GM12878 (cell line): ENCODE data around the gene EVC. TPM values are rescaled to one million over a fixed set of nuclear protein-coding genes. Genes with fewer than 3 reads are reported as not detected.

Source experiments
- ATAC-seq: fragments of 200-7000 bp; cut with Tn5 transposase; 3 replicates; pipeline ENCODE4 v1.9.1; 2020; ENCODE audit warnings: mild to moderate bottlenecking, moderate library complexity
- BruUV-seq: library from RNA; stranded (reverse); fragments of 400-500 nt; replicated peaks from 2 replicates; lab custom pipeline; 2021; lab: Mats Ljungman, UMichigan
- CTCF ChIA-PET: fragments of 300-600 bp; sonication (Branson Sonifier 250); formaldehyde crosslinking; extraction: SDS; loops from one replicate; lab custom pipeline; 2021; ENCODE audit warnings: inconsistent platforms; lab: Yijun Ruan, JAX
- POLR2A ChIA-PET: fragments of 350-600 bp; formaldehyde crosslinking; extraction: SDS; loops from one replicate; lab custom pipeline; 2021; ENCODE audit warnings: inconsistent platforms; lab: Charles Lee
- RAD21 ChIA-PET: fragments of 300-600 bp; sonication (Branson Sonifier 250); formaldehyde crosslinking; loops from one replicate; lab custom pipeline; 2023; ENCODE audit warnings: antibody characterized with exemption; ENCODE audit not compliant: unreplicated experiment; lab: Charles Lee
- SMC1A ChIA-PET: fragments of 300-600 bp; sonication (Branson Sonifier 250); formaldehyde crosslinking; loops from one replicate; lab custom pipeline; 2023; ENCODE audit not compliant: unreplicated experiment, uncharacterized antibody; lab: Charles Lee
- DNase-seq: peaks from one replicate; pipeline ENCODE4 v3.0.0-alpha.2; 2011; ENCODE audit warnings: low read depth, low spot score
- FAIRE-seq: peaks from 3 replicates; lab custom pipeline; 2011; peaks lifted over from hg19 to GRCh38; lab: Jason Lieb, UNC
- H2AFZ ChIP-seq: 2 replicates; pipeline ENCODE4 v1.6.0; 2011; ENCODE audit warnings: low read depth, low read length, control low read depth; ENCODE audit not compliant: control insufficient read depth
- H3K27ac ChIP-seq: 2 replicates; pipeline ENCODE4 v1.5.1; 2011; ENCODE audit warnings: control low read depth; ENCODE audit not compliant: control insufficient read depth, insufficient read depth
- H3K27me3 ChIP-seq, 2 experiments: replicated peaks in 1 of 2; 2 replicates each; pipeline versions ENCODE4 v1.6.0 to v1.6.1; 2011; ENCODE audit warnings: low read length in 1 of 2; ENCODE audit not compliant: control insufficient read depth in 2 of 2, insufficient read depth in 2 of 2
- H3K36me3 ChIP-seq, 2 experiments: 2 replicates each; pipeline ENCODE4 v1.5.1; 2011; ENCODE audit warnings: low read length in 1 of 2; ENCODE audit not compliant: control insufficient read depth in 2 of 2, insufficient read depth in 2 of 2
- H3K4me1 ChIP-seq: 2 replicates; pipeline ENCODE4 v1.6.1; 2011; ENCODE audit warnings: mild to moderate bottlenecking, low read length, moderate library complexity, mixed read lengths; ENCODE audit not compliant: control insufficient read depth, insufficient read depth
- H3K4me2 ChIP-seq: 2 replicates; pipeline ENCODE4 v1.6.0; 2011; ENCODE audit warnings: control low read depth; ENCODE audit not compliant: control insufficient read depth, insufficient read depth
- H3K4me3 ChIP-seq: fragments of 200-600 bp; sonication (generic); 2 replicates; pipeline ENCODE4 v1.5.1; 2016
- H3K79me2 ChIP-seq: 2 replicates; pipeline ENCODE4 v1.6.0; 2011; ENCODE audit warnings: low read length; ENCODE audit not compliant: control insufficient read depth, insufficient read depth
- H3K9ac ChIP-seq: 2 replicates; pipeline ENCODE4 v1.8.0; 2011; ENCODE audit warnings: low read length, control low read depth, mixed read lengths; ENCODE audit not compliant: control insufficient read depth, insufficient read depth
- H3K9me3 ChIP-seq: replicated peaks from 3 replicates; pipeline ENCODE4 v1.5.1; 2011; ENCODE audit warnings: mild to moderate bottlenecking, low read length; ENCODE audit not compliant: control insufficient read depth, insufficient read depth
- H4K20me1 ChIP-seq: 2 replicates; pipeline ENCODE4 v1.6.0; 2011; ENCODE audit not compliant: control insufficient read depth, insufficient read depth
- HDGF ChIP-seq: fragments of 450-650 bp; IDR thresholded peaks from 2 replicates; pipeline ENCODE4 v1.6.1; 2016; ENCODE audit warnings: antibody characterized with exemption
- HSF1 ChIP-seq: fragments of 150-350 bp; IDR thresholded peaks from 2 replicates; pipeline ENCODE4 v1.6.1; 2014; ENCODE audit warnings: mild to moderate bottlenecking, low read depth, low read length
- NFXL1 ChIP-seq: fragments of 450-650 bp; IDR thresholded peaks from 2 replicates; pipeline ENCODE4 v1.6.1; 2017; ENCODE audit warnings: antibody characterized with exemption, mild to moderate bottlenecking, borderline replicate concordance
- NFYA ChIP-seq: IDR thresholded peaks from 2 replicates; pipeline ENCODE4 v1.6.1; 2011; ENCODE audit warnings: low read depth, mild to moderate bottlenecking, low read length, improper control_type of control experiment, borderline replicate concordance
- NKRF ChIP-seq: fragments of 450-650 bp; conservative IDR thresholded peaks from 2 replicates; pipeline ENCODE4 v1.6.1; 2017; ENCODE audit warnings: mild to moderate bottlenecking, moderate library complexity
- POU2F2 ChIP-seq: IDR thresholded peaks from 3 replicates; pipeline ENCODE4 v1.6.1; 2011; ENCODE audit warnings: low read depth, mild to moderate bottlenecking, low read length, borderline replicate concordance
- RAD51 ChIP-seq: fragments of 450-650 bp; IDR thresholded peaks from 2 replicates; pipeline ENCODE4 v1.6.1; 2016; ENCODE audit warnings: moderate library complexity, mild to moderate bottlenecking, inconsistent platforms
- REST ChIP-seq: IDR thresholded peaks from 2 replicates; pipeline ENCODE4 v1.6.1; 2012; ENCODE audit warnings: mild to moderate bottlenecking, low read depth, low read length
- SMAD1 ChIP-seq: fragments of 450-650 bp; IDR thresholded peaks from 2 replicates; pipeline ENCODE4 v1.6.1; 2018; ENCODE audit warnings: mild to moderate bottlenecking, low read depth; ENCODE audit not compliant: partially characterized antibody
- STAT1 ChIP-seq: fragments of 450-650 bp; conservative IDR thresholded peaks from 2 replicates; pipeline ENCODE4 v1.6.1; 2014; ENCODE audit warnings: antibody characterized with exemption, mild to moderate bottlenecking
- SUZ12 ChIP-seq: fragments of 200-600 bp; sonication (generic); IDR thresholded peaks from one replicate; pipeline ENCODE4 v1.6.1; 2018; ENCODE audit warnings: antibody characterized with exemption, mild to moderate bottlenecking; ENCODE audit not compliant: unreplicated experiment
- WGBS: methylation state at CpG from one replicate; pipeline ENCODE4 v1.1.6; 2016; ENCODE audit warnings: low lambda C conversion rate; ENCODE audit not compliant: insufficient replicate concordance, insufficient coverage; ENCODE audit errors: missing lambda C conversion rate; 5-methylcytosine and 5-hydroxymethylcytosine counted together
- in situ Hi-C: fragments of 300-500 bp; cut with MboI; formaldehyde crosslinking; loops from 9 replicates; pipeline ENCODE4 v1.14.3; 2018; ENCODE audit warnings: mixed read lengths
- intact Hi-C: fragments of 100-400 bp; cut with micrococcal nuclease; formaldehyde crosslinking; loops from one replicate; pipeline ENCODE4 v1.14.2; 2022; ENCODE audit not compliant: unreplicated experiment
- polyA plus RNA-seq, 11 experiments: library from polyadenylated mRNA; depleted of rRNA in 4 of 11; unstranded in 6 of 11; stranded (reverse) in 5 of 11; fragments of >200 nt; fragmentation: Nextera tagmentation in 4 of 11; fragmentation: Illumina TruSeq in 1 of 11; extraction: Ambion mirVana in 4 of 11; extraction: Trizol in 1 of 11; gene quantifications; 1 replicate in 1 of 11; 2 replicates in 10 of 11; pipeline versions ENCODE4 v1.2.1 to v1.2.3, GENCODE V29; 2011 to 2016; ENCODE audit warnings: inconsistent platforms in 2 of 11, missing spikeins in 2 of 11, low read depth in 1 of 11
- total RNA-seq, 4 experiments: library from RNA; depleted of rRNA in 3 of 4; stranded (reverse); fragments of >200 nt in 3 of 4; fragmentation: Illumina TruSeq in 1 of 4; extraction: Trizol in 1 of 4; gene quantifications; 2 replicates each; pipeline versions ENCODE4 v1.2.1 to v1.2.3, GENCODE V29; 2013 to 2021
- TF ChIP-seq, protein P1 (sequence below): fragments of 450-650 bp; formaldehyde crosslinking; IDR thresholded peaks from 2 replicates; pipeline ENCODE4 v1.4.0; 2020; ENCODE audit warnings: mild to moderate bottlenecking, moderate library complexity

EVC gene
- total and polyA plus RNA-seq, 10 of the 15 experiments (the other 5 are each of a cell fraction or from before 2014, with no cell fraction given), result 0.87 to 55.9 (median 15.6) TPM

GRCh38 chr4:5689065-5689464, 21.9 kb upstream of the EVC start:
- Histone ChIP-seq H4K20me1 (no peaks in the 10 kb centered on the region), H3K4me2 (no peak overlapping the region), H3K27ac (no peak overlapping the region), H3K9me3 (no peaks in the 10 kb centered on the region), H2AFZ (no peak overlapping the region), H3K4me1 (peaks cover 5% of the 10 kb centered on the region), H3K27me3 (no peaks in the 10 kb centered on the region), H3K4me3 (no peak overlapping the region), H3K79me2 (no peaks in the 10 kb centered on the region), H3K36me3 (peaks cover 0 to 3% of the 10 kb centered on the region in 2 experiments; a peak in 3 of 4 replicates), H3K9ac (no peak overlapping the region)
- in situ Hi-C loops (no loop called here), intact Hi-C loops (no loop called here)
- no TSS peak for BruUV-seq
- CTCF ChIA-PET, result no interaction called here
- ATAC-seq, result no peak
- 8% methylated on average over 8 of the region's 8 CpGs for WGBS
- FAIRE-seq, result no peak
- no peak for DNase-seq
- RAD21 ChIA-PET, result no interaction called here
- POLR2A ChIA-PET, result no interaction called here
- SMC1A ChIA-PET, result interaction anchor here (1.6 kb wide), 1 partner anchor 10 kb away, joined by 4 read pairs; no protein-coding TSS in a partner anchor
- TF ChIP-seq NFXL1, result no peak
- no peak for TF ChIP-seq HDGF
- TF ChIP-seq SUZ12, result no peak
- no peak for TF ChIP-seq HSF1
- TF ChIP-seq RAD51, result no peak
- no peak for TF ChIP-seq REST
- TF ChIP-seq POU2F2, result no peak
- TF ChIP-seq NKRF, result no peak
- no peak for TF ChIP-seq SMAD1
- TF ChIP-seq NFYA, result no peak
- no peak for TF ChIP-seq STAT1
- TF ChIP-seq, protein P1, sequence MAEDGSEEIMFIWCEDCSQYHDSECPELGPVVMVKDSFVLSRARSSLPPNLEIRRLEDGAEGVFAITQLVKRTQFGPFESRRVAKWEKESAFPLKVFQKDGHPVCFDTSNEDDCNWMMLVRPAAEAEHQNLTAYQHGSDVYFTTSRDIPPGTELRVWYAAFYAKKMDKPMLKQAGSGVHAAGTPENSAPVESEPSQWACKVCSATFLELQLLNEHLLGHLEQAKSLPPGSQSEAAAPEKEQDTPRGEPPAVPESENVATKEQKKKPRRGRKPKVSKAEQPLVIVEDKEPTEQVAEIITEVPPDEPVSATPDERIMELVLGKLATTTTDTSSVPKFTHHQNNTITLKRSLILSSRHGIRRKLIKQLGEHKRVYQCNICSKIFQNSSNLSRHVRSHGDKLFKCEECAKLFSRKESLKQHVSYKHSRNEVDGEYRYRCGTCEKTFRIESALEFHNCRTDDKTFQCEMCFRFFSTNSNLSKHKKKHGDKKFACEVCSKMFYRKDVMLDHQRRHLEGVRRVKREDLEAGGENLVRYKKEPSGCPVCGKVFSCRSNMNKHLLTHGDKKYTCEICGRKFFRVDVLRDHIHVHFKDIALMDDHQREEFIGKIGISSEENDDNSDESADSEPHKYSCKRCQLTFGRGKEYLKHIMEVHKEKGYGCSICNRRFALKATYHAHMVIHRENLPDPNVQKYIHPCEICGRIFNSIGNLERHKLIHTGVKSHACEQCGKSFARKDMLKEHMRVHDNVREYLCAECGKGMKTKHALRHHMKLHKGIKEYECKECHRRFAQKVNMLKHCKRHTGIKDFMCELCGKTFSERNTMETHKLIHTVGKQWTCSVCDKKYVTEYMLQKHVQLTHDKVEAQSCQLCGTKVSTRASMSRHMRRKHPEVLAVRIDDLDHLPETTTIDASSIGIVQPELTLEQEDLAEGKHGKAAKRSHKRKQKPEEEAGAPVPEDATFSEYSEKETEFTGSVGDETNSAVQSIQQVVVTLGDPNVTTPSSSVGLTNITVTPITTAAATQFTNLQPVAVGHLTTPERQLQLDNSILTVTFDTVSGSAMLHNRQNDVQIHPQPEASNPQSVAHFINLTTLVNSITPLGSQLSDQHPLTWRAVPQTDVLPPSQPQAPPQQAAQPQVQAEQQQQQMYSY (CRISPR knock-in tag), result no peak
